ENCODE results near the gene NFIC.

GRCh38 chr19:3517638-3518037 is 151.3 kb downstream of the NFIC start:
- TF ChIP-seq RNF2 (IDR thresholded peaks at IDR 0.05; ENCODE audit: borderline replicate concordance, low read depth) (no peak), JUN (IDR thresholded peaks at IDR 0.05) (no peak), MAX (IDR thresholded peaks at IDR 0.05) (no peak), EP300 (IDR thresholded peaks at IDR 0.05) (no peak)
- TF ChIP-seq, protein P1, sequence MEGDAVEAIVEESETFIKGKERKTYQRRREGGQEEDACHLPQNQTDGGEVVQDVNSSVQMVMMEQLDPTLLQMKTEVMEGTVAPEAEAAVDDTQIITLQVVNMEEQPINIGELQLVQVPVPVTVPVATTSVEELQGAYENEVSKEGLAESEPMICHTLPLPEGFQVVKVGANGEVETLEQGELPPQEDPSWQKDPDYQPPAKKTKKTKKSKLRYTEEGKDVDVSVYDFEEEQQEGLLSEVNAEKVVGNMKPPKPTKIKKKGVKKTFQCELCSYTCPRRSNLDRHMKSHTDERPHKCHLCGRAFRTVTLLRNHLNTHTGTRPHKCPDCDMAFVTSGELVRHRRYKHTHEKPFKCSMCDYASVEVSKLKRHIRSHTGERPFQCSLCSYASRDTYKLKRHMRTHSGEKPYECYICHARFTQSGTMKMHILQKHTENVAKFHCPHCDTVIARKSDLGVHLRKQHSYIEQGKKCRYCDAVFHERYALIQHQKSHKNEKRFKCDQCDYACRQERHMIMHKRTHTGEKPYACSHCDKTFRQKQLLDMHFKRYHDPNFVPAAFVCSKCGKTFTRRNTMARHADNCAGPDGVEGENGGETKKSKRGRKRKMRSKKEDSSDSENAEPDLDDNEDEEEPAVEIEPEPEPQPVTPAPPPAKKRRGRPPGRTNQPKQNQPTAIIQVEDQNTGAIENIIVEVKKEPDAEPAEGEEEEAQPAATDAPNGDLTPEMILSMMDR (IDR thresholded peaks at IDR 0.05): no peak

All from A549 (cell line).